Adrenal gland (tissue), 12 donors: ENCODE measurements around the gene CD2. TPM values are rescaled to one million over a fixed set of nuclear protein-coding genes. Genes with fewer than 3 reads are reported as not detected.

ENCODE experiments used
- polyA plus RNA-seq, 3 donors: library from polyadenylated mRNA; stranded (reverse); fragments of 200-250 nt in 2 of 3; fragments of 350-450 nt in 1 of 3; fragmentation: Illumina TruSeq in 1 of 3; extraction: RNeasy Lipid Tissue Mini Kit (QIAGEN cat#74804) in 1 of 3; gene quantifications; one replicate each; pipeline ENCODE4 v1.2.3, GENCODE V29; 2013 to 2014
- total RNA-seq, 9 donors: library from RNA; depleted of rRNA in 4 of 9; stranded (reverse); fragments of >200 nt in 4 of 9; fragments of 120-200 nt in 1 of 9; fragmentation: NEBNext Ultra II Directional in 1 of 9; extraction: Animal tissue kit (Norgen Biotek cat#: 25700) in 1 of 9; gene quantifications; one replicate each; pipeline versions ENCODE4 v1.1.0 to v1.2.4, GENCODE V29; 2013 to 2023
- donor health status: healthy with polysubstance abuse.
- donor health status: Bipolar disorder and iron deficiency.
- donor health status: DM: yes; HTN: yes; CAD: no.
- donor health status: DM: no; HTN: no; CAD: no.
- donor health status: DM: no; HTN: no; CAD: no.
- donor health status: DM: yes; HTN: yes; CAD: no.

The CD2 gene
- total and polyA plus RNA-seq, 12 donors: 0.18 to 6.7 (median 1.3) TPM

Other genes starting within 250 kb of the CD2 start
- gene CD58, start 183.4 kb upstream of the CD2 start, total RNA-seq: 10 to 100 TPM in 7 of 9 donors, 1 to 10 TPM in 2; 9.5 to 41.1 (median 13.1) TPM
- 10 to 100 TPM in 1 of 3 donors, 1 to 10 TPM in 2; 6.3 to 43.6 (median 9.8) TPM for gene CD58, start 183.4 kb upstream of the CD2 start, polyA plus RNA-seq
- 10 to 100 TPM in 1 of 9 donors, 1 to 10 TPM in 8; 1.1 to 12.1 (median 2.5) TPM for gene IGSF3, start 86.7 kb upstream of the CD2 start, total RNA-seq
- 1 to 10 TPM in 2 of 3 donors, under 1 TPM in 1; 0.67 to 2.9 (median 1.9) TPM for gene IGSF3, start 86.7 kb upstream of the CD2 start, polyA plus RNA-seq
- gene PTGFRN, start 155.5 kb downstream of the CD2 start, total RNA-seq: 100 to 1,000 TPM in 4 of 9 donors, 10 to 100 TPM in 5; 63.8 to 173 (median 72.1) TPM
- 10 to 100 TPM; 63.3 to 68.7 (median 64.6) TPM for gene PTGFRN, start 155.5 kb downstream of the CD2 start, polyA plus RNA-seq
- 1 to 10 TPM in 7 of 9 donors, under 1 TPM in 2; 0.47 to 4.9 (median 1.6) TPM for gene CD101, start 247.3 kb downstream of the CD2 start, total RNA-seq
- 1 to 10 TPM; 1.8 to 7.5 (median 6.1) TPM for gene CD101, start 247.3 kb downstream of the CD2 start, polyA plus RNA-seq